DMS 273 (cell line): ENCODE data around the gene BCDIN3D.

Experiments used
- DNase-seq: peaks from one replicate; lab custom pipeline; 2025; ENCODE audit not compliant: unreplicated experiment; lab: John Stamatoyannopoulos, UW

Gene BCDIN3D

DNA sequence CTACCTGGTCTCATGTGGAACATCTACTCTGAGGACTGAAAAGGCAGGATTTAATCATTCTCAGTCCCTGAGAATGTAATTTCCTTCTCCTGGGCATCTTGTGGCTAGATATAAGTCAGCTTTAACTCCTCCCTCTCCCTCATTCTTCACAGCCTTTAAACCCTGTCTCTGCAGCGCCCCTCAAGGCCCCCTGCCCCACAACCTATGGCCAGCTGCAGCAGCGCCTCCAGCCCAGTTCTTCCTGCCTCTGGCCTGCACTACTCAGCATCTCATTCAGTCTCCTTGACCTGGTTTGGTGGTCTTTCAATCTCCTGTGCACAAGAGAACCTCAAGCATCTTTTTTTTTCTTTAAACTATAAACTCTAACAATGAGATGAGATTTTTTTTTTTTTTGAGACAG lies 44.0 kb downstream of the BCDIN3D start:
- DNase-seq = no peak

DNA sequence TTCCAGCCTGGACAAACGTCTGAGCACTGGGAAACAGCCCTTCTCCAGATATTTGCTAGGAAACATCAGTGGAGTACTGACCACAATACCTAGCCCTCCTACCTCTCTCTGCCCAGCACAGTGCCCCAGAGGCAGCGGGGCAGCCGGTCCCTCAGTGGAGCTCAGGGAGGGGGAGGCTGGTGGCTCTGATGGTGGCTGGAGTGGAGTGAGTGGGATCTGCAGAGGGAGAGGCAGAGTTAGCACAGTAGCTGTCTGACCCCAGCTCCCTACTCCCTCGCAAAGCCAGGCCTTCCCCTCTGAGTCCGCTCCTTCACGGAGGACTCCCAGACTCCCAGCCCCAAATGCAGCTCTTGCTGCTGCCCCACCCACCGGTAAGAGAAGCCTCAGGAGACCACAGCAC lies 44.7 kb downstream of the BCDIN3D start:
- DNase-seq = no peak

DNA sequence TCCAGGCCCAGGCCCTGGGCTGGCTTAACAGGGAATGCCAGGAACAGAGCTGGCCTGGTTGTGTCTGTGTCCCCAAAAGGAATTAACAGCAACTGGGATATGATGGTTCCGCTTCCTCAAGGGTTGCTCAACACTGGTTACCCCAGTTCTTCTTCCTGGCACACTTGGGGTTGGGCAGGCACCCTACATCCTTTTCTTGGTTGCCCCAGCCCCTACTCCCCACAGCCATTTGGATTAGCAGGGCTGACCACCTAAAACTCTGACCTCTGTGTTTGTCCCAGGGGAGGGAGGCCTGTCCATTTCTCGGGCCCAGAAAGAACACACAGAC lies 45.5 kb downstream of the BCDIN3D start:
- no peak for DNase-seq

DNA sequence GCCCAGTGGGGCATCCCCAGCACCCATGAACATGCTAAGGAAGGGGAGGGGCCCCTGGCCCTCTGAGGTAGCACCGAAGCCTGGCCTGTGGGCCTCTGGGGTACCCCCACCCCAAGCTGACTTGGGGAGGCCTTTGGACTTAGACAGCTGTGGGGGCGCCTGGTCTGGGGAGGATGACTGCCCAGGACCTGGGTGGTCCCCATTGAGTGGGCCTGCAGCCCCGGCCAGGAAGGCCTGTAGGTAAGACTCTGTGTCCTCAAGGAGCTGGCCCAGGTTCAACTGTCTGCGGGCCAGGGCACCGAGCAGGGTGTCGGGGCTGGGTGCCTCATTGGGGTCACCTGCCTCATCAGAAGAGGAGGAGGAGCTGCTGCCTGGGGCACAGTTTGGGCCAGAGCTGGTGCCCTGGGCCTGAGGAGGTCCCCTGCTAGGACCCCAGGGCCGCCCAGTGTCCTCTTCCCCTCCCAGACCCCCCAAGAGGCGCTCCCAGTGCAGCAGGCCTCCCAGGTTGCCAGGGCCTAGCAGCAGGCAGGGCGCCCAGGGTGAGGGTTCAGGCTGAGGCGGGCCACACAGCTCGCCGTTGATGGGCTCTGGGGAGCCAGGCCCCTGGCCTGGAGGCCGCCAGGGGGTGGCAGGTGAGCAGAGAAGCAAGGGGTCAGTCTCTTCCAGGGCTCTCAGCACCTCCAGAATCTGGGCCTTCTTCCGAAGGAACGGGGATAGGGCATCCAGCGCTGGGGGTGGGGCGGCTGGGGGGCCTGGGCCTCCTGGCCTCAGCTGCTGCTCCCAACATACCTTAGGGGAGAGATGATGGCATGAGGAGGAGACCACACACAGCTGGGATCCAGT lies 46.1 kb downstream of the BCDIN3D start:
- no peak for DNase-seq

DNA sequence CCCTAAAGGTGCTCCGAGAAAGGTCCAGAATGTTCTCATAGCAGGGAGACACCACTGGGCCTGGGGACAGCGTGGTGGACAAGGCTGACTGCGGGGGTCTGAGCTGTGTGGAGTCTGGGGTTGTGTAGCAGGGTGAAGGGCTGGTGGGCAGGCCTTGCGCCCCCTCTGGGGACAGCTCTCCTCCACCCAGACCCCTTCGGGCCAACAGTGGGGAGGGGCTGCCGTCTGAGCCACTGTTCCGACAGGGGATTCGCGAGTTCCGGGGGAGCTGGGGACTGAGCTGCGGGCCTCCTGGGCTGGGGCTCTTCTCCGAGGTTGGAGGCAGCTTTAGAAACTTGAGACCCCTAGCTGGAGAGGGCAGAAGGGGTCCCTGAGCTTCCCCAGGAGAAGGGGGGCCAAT lies 46.8 kb downstream of the BCDIN3D start:
- DNase-seq = no peak

DNA sequence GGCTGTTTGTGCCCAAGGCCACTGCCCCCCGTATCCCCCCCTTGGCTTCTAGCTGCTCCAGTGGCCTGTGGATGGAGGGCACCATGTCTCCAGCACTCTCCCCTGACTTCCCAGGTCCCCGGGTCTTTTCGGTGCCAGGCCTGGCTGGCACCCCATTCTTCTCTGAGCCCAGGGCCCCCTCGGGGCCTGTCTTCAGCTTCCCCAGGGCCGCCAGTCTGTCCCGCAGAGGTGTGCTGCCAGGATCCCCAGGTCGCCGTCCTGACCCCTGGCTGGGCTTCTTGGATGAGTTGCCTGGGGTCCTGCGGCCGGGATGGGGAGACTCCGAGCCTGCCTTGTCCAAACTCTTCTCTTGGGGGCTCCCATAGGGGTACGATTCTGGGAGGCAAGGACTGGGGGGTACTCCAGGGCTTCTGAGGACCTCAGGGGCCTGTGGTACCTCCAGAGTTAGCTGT lies 47.2 kb downstream of the BCDIN3D start:
- no peak for DNase-seq

DNA sequence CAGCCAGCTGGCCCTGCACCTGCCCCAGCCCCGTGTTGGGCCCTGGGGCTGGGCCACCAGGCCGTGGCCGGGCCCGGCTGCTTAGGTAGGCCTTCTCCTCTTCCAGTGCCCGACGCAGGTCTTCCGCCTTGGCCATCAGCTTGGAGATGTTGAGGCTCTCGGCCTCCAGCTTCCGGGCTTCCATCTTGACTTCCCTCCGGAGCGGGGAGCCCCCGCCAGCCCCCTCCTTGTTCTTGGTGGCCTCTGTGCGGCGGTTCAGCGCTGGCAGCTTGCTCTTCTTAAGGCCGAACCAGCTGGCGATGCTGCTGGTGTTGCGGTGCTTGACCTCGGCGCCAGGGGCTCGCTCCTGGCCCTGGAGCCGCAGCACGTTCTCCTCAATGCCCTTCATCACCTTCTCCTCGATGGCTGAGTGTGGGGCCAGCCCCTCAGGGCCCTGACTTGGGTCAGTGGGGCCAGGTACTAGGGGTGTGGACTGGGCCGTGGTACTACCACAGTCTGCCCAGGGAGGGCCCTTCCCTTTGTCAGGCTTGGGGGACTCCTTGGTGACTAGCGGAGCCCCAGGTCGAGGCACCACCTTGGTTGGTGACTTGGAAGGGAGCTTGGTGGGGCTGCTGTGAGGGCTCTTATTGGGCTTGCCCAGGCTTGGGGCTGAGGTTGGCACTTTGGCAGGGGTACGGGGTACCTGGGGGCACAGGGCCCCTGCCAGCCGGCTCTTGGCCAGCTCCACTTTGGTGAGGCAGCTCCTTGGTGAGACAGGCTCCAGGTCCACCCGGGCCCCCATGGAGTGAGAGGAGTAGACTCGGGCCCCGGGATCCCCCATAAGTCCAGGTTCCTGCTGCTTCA lies 47.9 kb downstream of the BCDIN3D start:
- no peak for DNase-seq

DNA sequence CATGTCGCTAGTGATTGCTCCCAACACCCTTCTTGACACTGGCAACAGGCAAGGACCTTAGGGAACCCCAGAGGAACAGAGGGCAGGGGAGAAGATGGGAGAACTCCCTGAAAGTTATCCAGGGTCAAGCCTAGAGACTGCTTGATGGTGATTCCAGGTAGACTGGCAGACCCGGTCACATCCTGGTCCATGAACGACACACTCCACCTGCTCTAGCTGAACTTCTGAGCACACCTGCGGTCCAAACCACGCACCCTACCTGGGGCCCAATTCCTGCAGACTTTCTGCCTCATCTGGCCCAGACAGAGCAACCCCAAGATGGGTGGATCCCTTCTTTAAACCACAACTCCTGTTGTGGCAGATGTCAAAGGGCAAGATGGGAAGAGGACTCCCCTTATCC lies 48.9 kb downstream of the BCDIN3D start:
- no peak for DNase-seq

DNA sequence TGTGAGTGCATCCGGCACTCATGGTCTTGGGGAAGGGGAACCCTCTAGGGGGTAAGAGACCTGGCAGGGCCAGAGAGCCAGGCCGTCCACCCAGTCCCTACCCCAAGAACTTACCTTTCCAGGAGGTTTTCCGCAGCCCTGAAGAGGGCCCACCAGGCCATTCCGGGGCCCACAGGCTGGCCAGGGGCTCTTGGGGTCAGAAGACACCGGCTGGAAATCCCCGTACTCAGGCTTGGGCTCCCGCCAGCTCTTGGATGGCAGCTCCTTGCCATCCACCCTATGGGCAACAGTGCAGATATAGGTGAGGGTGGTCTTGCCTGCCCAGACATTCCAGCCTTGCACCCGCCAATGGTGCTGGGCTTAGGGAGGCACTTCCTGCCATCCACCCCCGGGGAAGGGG lies 49.3 kb downstream of the BCDIN3D start:
- no peak for DNase-seq

DNA sequence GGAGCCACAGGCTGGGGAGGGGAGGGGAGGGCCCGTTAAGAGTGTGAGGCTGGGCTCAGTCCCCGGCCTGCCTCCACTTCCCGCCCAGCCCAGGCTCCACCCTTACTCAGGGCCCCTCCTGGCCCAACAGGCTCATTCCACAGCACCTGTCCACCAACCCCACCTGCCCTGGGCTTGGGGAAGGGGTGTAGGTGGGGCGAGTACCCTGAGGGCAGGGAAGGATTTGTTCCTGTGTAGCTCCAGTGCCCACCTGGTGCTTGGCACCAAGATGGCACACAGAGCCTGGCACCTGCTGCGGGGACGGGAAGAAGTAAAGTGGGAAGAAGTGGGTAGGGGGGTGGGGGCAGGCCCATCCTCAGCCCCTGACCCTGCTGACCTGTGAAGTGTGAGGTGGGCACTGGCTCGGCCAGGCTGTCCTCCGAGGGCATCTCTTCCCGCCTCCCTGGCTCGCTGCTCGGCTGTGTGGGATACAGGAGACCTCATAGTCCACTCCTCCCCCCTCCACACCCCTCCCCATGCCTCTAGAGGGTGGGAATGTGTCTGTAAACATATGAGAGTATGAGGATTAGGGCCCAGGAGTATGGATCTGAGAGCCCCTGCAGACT lies 49.8 kb downstream of the BCDIN3D start:
- DNase-seq = no peak

DNA sequence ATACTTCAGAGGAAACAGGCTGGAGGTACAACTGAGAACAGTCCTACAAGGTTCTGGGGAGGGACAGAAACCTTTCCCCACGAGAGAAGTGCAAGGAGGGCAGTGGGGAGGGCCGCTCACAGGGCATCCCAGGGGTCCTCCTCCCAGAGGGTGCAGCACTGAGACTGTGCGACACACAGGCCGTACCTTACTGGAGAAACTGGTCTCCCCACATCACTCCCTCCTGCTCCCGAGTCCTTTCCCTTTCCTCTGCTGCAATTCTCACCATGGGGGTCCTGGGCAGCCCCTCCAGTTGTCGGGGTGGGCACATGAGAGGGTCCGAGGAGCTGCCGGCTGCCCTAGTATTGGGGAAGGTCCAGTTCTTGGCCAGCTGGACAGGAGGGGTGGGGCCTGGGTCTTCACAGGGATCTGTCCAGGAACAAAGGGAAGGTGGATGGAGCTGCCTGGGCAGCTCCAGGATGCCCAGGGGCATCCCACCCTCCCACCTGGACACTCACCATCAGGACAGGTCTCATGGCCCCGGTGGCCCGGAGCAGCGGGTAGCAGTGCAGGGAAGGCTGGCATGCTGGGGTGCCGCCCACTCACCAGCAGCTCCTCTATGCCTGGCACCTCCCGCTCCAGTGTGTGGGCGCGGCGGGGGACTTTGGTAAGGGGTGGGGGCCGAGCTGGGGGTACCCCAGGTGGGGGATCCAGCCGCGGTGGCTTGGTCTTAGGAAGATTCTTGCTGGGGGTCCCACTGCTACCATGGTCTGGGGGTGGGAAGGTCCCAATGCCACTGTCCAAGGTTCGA lies 50.5 kb downstream of the BCDIN3D start:
- DNase-seq = no peak

DNA sequence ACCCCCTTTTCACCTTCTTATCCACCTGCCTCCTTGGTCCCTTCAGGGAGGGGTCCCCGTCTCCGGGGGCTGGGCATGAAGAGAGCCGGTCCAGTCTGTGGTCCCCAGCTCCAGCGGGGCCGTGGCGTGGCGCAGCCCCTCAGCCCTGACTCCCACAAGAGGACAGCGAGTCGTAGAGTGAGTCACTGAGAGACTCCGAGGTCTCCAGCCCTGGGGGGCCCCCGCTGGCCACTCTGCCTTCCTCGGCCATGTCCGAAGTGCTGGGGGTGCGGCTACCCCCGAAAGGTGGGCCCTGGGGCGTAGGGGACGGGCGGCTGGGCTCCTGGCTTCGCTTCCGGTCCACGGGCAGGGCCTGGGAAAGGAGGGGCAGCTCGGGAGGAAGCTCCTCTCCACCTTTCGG lies 51.2 kb downstream of the BCDIN3D start:
- DNase-seq = no peak

DNA sequence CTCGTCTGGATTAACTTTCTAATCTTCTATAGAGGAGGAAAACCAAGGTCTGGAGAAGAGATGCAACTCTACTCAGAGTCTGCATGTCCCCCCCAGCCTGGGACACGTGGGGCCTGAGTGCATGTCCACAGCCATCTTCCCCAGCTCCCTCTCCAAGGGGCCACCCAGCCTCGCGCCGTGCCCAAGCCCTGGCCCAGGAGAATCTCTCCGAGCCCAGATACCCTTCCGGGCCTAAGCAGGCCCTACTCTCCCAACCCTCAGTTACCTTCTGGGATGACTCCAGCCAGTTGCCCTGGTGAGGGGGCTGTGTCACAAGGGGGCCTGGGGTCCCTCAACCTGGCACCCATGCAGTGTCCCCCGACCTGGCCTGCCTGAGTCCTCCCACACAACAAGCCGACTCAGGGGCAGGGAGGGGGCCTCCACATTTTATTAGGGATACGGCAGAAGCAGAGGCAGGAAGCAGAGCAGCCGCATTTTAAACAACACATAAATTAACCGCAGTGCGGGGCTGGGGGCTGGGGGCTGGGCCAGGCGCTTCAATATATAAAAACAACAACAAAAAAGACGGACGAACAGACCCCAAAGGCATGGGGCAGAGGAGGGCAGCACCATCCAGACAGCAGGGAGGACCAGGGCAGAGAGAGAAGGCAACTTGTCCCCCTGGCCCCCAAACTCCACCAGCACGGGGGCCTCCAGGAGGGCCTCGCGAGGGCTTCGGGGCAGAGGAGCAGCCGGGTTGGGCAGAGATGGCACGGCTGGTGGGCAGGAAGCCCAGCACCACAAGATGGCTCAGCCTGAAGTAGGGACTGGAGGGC lies 52.0 kb downstream of the BCDIN3D start:
- no peak for DNase-seq

DNA sequence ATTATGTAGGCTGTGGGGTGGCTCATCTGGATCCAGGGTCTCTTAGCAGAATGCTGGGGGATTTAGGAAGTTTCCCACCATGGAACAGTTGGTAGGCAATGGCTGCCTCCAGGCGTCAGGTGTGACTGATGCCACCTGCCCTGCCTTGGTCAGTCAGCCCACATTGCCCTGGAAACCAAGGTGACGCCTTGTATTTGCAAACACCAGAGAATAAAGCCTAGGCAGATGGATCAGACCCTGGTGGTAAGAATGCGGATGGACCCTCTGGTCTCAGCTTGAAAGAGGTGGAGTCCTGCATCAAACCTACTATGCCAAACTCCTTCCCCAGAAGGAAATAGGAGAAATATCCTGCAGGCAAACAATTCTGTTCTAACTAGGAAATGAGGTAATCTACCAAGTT lies 52.9 kb downstream of the BCDIN3D start:
- no peak for DNase-seq

DNA sequence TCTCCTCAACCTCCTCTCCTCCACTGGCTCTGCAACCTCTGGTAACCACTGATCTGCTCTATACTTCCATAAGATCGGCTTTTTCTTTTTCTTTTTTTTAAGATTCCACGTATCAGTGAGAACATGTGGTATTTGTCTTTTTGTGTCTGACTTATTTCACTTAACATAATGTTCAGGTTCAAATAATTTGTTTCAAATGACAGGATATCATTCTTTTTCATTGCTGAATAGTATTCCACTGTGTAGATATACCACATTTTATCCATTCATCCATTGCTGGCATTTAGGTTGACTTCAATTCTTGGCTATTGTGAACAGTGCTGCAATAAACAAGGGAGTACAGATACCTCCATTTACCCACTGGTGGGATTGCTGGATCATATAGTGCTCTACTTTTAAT lies 55.2 kb downstream of the BCDIN3D start:
- DNase-seq = no peak
